Panc1 (cell line): Measurements from ENCODE around the gene LY6G6F. TPM values are rescaled to one million over a fixed set of nuclear protein-coding genes. Genes with fewer than 3 reads are reported as not detected.

ENCODE experiments used
- ATAC-seq: fragments of 200-7000 bp; cut with Tn5 transposase; 2 replicates; pipeline ENCODE4 v1.9.1; 2020; ENCODE audit warnings: mild to moderate bottlenecking, moderate library complexity
- BruUV-seq: library from RNA; stranded (reverse); fragments of 400-500 nt; replicated peaks from 2 replicates; lab custom pipeline; 2021; lab: Mats Ljungman, UMichigan
- CTCF ChIA-PET: fragments of 300-600 bp; sonication (Branson Sonifier 250); formaldehyde crosslinking; loops from one replicate; lab custom pipeline; 2022; ENCODE audit warnings: antibody characterized with exemption; lab: Charles Lee
- POLR2A ChIA-PET: fragments of 300-600 bp; sonication (Branson Sonifier 250); formaldehyde crosslinking; loops from one replicate; lab custom pipeline; 2022; ENCODE audit warnings: antibody characterized with exemption; lab: Charles Lee
- DNase-seq: peaks from one replicate; pipeline ENCODE4 v3.0.0-alpha.2; 2010; ENCODE audit warnings: low read depth, low spot score
- H3K27ac ChIP-seq: 2 replicates; pipeline ENCODE4 v1.5.1; 2011; ENCODE audit warnings: mild to moderate bottlenecking, low read length, inconsistent platforms
- H3K27me3 ChIP-seq: fragments of 200-500 bp; sonication (Bioruptor generic); 2 replicates; pipeline ENCODE4 v1.6.0; 2014; ENCODE audit warnings: low read length, inconsistent platforms; ENCODE audit not compliant: control insufficient read depth, insufficient read depth
- H3K36me3 ChIP-seq: fragments of 200-500 bp; sonication (Bioruptor generic); 2 replicates; pipeline ENCODE4 v1.5.1; 2014; ENCODE audit warnings: inconsistent platforms, mild to moderate bottlenecking, low read length, moderate library complexity; ENCODE audit not compliant: control insufficient read depth, insufficient read depth
- H3K4me1 ChIP-seq: 2 replicates; pipeline ENCODE4 v1.5.1; 2011; ENCODE audit warnings: inconsistent platforms, mild to moderate bottlenecking, low read length, moderate library complexity; ENCODE audit not compliant: control insufficient read depth, insufficient read depth
- H3K4me3 ChIP-seq, 2 experiments: 2 replicates each; pipeline ENCODE4 v1.5.1; 2011 to 2012; ENCODE audit warnings: low read depth in 2 of 2, low read length in 2 of 2, mild to moderate bottlenecking in 2 of 2, inconsistent platforms in 1 of 2, moderate library complexity in 1 of 2
- H3K9me3 ChIP-seq: fragments of 200-500 bp; sonication (Bioruptor generic); 2 replicates; pipeline ENCODE4 v1.5.1; 2014; ENCODE audit warnings: low read depth, mild to moderate bottlenecking, inconsistent platforms, low read length, moderate library complexity; ENCODE audit not compliant: control insufficient read depth, insufficient read depth
- CTCF ChIP-seq: fragments of 450-650 bp; IDR thresholded peaks from 2 replicates; pipeline ENCODE4 v1.5.1; 2017; ENCODE audit warnings: mild to moderate bottlenecking
- POLR2AphosphoS5 ChIP-seq: IDR thresholded peaks from 2 replicates; pipeline ENCODE4 v1.6.1; 2012; ENCODE audit warnings: mild to moderate bottlenecking, low read depth, low read length, moderate library complexity
- REST ChIP-seq, 2 experiments: IDR thresholded peaks; 2 replicates each; pipeline ENCODE4 v1.6.1; 2011 to 2012; ENCODE audit warnings: low read depth in 2 of 2, control low read depth in 1 of 2, low read length in 1 of 2, mild to moderate bottlenecking in 1 of 2, moderate library complexity in 1 of 2; ENCODE audit not compliant: insufficient read depth in 1 of 2
- SIN3A ChIP-seq: IDR thresholded peaks from 2 replicates; pipeline ENCODE4 v1.6.1; 2012; ENCODE audit warnings: low read depth, mild to moderate bottlenecking, low read length, moderate library complexity, borderline replicate concordance; ENCODE audit not compliant: insufficient read depth
- TCF7L2 ChIP-seq: IDR thresholded peaks from 2 replicates; pipeline ENCODE4 v1.6.1; 2011; ENCODE audit warnings: mild to moderate bottlenecking, low read depth, low read length, inconsistent platforms
- in situ Hi-C: cut with HindIII; loops from 2 replicates; pipeline ENCODE4 v1.10.0; 2016; ENCODE audit warnings: low sequenced_read_pairs, low pct_unique_long_range_greater_than_20kb
- intact Hi-C: fragments of 100-400 bp; cut with micrococcal nuclease; formaldehyde crosslinking; loops from one replicate; pipeline ENCODE4 v1.10.0; 2022; ENCODE audit not compliant: unreplicated experiment
- total RNA-seq: library from RNA; stranded (reverse); gene quantifications from one replicate; pipeline ENCODE4 v1.2.1, GENCODE V29; 2021; ENCODE audit not compliant: unreplicated experiment

LY6G6F gene
- total RNA-seq, 1 experiment from 2014 or later = not detected

- TSS peak; percentile 44 for BruUV-seq
- POLR2A ChIA-PET = no interaction called here
Measured at GRCh38 chr6:31749301-31750036, 42.8 kb downstream of the LY6G6F start.

GRCh38 chr6:31750411-31751022 is 43.9 kb downstream of the LY6G6F start:
- Histone ChIP-seq H3K27me3 (no peaks in the 10 kb centered on the region), H3K9me3 (no peaks in the 10 kb centered on the region), H3K4me1 (0 out of 2 replicates have a peak, but pooled peaks cover 3% of the 10 kb centered on the region), H3K4me3 (no peak overlapping the region), H3K36me3 (no peaks in the 10 kb centered on the region), H3K27ac (no peak overlapping the region)
- in situ Hi-C loops (no loop called here), intact Hi-C loops (no loop called here)
- CTCF ChIA-PET = no interaction called here
- POLR2A ChIA-PET = no interaction called here
- no peak for TF ChIP-seq SIN3A
- no peak for TF ChIP-seq TCF7L2
- TF ChIP-seq CTCF = no peak
- no peak for DNase-seq
- ATAC-seq = no peak
- no TSS peak for BruUV-seq

More at GRCh38 chr6:31749301-31750036, 42.8 kb downstream of the LY6G6F start:
- H3K27ac ChIP-seq = no peak overlapping the region
- ATAC-seq = no peak
- no peak overlapping the region for H3K4me3 ChIP-seq
- 0 out of 2 replicates have a peak, but pooled peaks cover 3% of the 10 kb centered on the region for H3K4me1 ChIP-seq
- CTCF ChIA-PET = no interaction called here
- H3K27me3 ChIP-seq = no peaks in the 10 kb centered on the region
- DNase-seq = no peak
- no peaks in the 10 kb centered on the region for H3K36me3 ChIP-seq
- intact Hi-C loops = no loop called here
- TF ChIP-seq CTCF = no peak
- in situ Hi-C loops = no loop called here
- H3K9me3 ChIP-seq = no peaks in the 10 kb centered on the region

GRCh38 chr6:31752739-31753319 is 46.2 kb downstream of the LY6G6F start:
- no TSS peak for BruUV-seq

More at GRCh38 chr6:31752739-31753319, 46.2 kb downstream of the LY6G6F start:
- H3K4me3 ChIP-seq = no peak overlapping the region
- POLR2A ChIA-PET = interaction anchor here (1.8 kb wide), 1 partner anchor 14 kb away, joined by 6 read pairs; no protein-coding TSS in a partner anchor
- H3K36me3 ChIP-seq = no peaks in the 10 kb centered on the region
- H3K9me3 ChIP-seq = no peaks in the 10 kb centered on the region
- H3K27ac ChIP-seq = no peak overlapping the region
- CTCF ChIA-PET = no interaction called here
- ATAC-seq (peak; percentile 86), DNase-seq (no peak)
- H3K4me1 ChIP-seq = 0 out of 2 replicates have a peak, but pooled peaks cover 3% of the 10 kb centered on the region
- TF ChIP-seq CTCF = no peak
- 0 out of 2 replicates have a peak, but pooled peaks have one; percentile 33 for TF ChIP-seq POLR2AphosphoS5
- no peak for TF ChIP-seq REST (IDR thresholded peaks at IDR 0.05; ENCODE audit: insufficient read depth in 1 of 2, low read depth in 2 of 2, low read length in 1 of 2)
- intact Hi-C loops (no loop called here), in situ Hi-C loops (no loop called here)
- H3K27me3 ChIP-seq = no peaks in the 10 kb centered on the region
